ENCODE data around the gene EGR4.
"Not testable (repeated sequence)": the region's sequence is repeated elsewhere in the genome, so short reads cannot be mapped to it uniquely, and the experiment has no call there.

EGR4 gene

DNA sequence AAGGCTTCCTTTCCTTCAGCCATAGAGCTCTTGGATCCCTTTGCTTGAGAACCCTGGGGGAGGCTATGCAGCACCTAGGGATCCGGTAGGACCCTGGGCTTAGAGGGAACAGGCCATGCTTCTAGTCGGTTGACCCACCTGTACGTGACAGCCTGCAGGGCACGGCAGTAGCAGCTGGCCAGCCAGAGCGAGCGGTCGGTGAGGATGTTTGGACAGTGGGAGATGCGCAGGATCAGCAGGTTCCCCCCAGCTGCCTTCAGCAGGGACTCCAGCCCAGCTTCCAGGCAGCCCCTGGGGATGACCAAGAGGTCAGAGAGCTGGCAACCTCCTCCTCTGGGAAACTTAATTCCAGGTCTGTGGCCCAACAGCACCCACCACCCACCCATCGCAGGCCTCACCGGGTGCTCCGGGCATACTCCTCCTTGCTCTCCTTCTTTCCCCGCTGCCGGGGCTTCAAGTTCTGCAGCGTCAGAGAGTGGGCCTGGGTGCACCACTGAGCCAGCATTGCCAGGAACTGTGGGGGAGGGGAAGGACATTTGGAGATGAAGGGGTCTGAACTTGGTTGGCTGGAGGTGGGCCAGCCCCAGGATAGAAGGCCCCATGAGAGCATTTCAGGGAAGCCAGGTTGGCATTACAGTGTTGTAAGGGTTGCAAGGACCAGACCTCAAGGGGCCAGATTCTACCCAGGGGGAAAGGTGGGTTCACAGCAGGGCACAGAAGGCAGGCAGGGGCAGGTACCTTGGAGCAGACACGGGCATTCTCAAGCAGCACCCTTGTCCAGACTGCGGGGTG lies 29.6 kb downstream of the EGR4 start:
- no peak for DNase-seq (ENCODE audit: low read depth)

DNA sequence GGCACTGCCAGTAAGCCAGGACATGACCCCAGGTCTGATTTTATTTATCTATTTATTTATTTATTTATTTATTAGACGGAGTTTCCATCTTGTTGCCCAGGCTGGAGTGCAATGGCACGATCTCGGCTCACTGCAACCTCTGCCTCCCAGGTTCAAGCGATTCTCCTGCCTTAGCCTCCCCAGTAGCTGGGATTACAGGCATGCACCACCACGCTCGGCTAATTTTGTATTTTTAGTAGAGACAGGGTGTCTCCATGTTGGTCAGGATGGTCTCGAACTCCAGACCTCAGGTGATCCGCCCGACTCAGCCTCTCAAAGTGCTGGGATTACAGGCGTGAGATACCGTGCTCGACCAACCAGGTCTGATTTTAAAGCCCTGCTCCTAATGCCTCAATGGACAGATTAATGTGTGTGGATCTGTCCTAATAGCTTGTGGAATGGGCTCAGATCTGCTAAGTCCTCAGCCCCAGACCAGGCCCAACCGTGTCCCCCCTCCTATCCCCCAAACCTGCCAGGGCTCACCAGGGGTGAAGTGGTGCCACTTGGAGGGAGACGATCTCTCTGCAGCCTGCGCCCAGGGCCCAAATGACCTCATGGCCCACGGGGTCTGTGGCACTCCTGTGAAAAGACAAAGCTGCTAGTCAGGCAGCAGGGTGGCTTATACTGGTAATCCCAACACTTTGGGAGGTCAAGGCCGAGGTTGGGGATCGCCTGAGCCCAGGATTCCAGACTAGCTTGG lies 30.5 kb downstream of the EGR4 start:
- not testable (repeated sequence) for DNase-seq (ENCODE audit: low read depth)

DNA sequence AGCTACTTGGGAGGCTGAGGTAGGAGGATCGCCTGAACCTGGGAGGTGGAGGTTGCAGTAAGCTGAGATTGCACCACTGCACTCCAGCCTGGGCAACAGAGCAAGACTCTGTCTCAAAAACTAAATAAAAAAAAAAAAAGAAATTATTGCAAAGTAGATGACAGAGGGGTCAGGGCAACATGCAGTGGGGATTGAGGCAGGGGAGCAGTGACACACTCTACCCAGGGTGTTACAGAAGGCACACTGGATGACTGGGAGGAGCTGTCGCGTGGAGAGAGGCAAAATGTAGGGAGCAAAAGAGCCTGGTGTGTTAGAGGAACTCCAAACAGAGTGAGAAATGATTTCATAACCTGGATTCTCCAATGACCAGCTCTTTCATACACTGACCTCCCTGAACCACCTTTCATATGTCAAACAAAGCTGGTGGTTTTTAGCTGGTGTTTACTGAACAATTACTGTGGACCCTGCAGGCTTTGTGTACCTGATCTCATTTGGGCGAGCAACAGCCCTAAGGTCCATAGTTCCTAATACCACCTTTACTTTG lies 31.2 kb downstream of the EGR4 start:
- no peak for DNase-seq (ENCODE audit: low read depth)

DNA sequence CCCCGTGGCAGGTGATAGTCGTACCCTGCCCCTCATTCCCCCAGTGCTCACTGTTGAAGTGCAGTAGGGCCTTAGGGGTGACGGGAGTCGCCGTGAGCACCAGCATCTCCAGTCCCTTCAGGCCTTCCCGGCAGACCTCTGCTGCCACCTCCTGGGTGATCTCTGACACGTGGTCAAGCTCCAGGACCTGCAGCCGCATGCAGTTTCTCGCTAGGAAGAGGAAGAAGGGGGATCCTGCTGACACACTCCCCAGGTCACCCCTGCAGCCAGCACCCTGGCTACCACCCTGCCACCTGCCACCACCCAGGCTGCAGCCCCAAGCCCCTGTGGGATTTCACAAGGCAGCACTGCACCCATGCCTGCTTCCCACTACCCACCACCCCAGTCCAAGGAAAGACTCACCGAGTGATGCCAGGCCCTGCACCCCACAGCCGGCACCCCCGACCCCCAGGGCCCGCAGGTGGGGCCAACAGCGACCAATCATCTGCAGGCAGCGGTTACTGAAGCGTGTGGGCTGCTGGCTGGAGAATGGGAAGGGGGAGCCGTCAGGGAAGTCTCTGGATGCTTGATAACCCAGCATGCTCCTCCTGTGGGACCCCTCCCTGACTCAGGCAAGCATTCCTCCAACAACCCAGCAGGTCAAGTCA lies 32.9 kb downstream of the EGR4 start:
- DNase-seq (ENCODE audit: low read depth) = peak; percentile 18

DNA sequence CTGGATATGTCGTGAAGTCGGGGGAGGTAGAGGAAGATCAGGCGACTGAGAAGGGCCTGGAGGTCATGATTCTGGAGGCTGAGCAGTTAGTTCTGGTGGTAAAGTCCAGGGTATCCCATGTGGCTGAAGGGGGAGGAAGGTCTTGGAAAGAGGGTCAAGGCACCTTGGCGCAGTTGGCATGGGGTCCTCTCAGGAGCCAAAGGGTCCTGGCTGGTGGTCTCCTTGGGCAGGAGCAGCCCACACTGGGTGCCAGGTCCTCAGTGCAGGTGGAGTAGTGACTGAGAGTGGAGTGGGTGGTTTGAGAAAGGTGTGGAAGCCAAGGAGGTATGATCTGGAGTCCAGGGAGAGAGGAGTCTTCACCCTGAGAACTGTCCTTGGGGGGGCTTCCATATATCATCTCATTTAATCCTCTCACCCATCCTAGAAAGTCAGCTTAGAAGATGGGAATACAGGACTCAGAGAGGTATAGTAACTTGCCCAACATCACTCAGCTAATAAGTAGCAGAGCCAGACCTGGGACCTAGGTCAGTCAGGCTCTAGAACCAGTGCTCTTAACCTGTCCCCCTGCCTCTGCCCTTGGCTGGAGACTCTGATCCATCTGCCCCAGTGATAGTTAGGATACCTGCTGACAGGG lies 33.5 kb downstream of the EGR4 start:
- no peak for DNase-seq (ENCODE audit: low read depth)

DNA sequence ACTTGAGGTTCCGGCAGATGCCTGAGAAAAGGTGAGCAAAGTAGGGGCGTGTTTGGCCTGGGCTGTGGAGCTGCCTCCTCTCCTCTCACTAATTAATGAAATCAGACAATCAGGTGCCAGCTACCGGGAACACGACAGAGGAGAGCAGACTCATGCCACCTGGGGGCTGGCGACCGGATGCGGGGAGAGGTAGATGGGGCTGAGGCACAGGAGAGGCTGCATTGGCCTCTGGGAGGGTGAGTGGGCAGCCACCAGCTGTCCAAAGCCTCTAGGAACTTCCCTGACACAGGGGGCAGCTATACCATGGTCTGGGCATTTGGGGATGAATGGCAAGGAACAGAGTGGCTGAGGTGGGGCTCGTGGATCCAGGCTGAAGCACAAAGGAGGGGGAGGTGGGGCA lies 34.1 kb downstream of the EGR4 start:
- DNase-seq (ENCODE audit: low read depth) = no peak

DNA sequence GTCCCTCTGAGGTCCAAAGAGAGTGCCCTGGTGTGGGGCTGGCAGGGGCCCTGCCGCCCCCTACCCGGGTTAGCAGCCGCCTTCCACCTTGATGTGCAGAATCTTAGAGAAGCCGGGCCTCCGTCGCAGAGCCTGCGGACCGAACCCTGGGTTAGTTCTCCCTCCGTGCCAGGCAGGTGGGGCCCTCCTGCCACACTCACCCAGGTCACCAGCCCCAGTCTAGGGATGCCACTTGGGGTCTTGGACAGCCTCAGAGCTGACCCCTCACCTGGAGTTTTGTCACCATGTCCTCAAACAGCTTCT lies 34.5 kb downstream of the EGR4 start:
- DNase-seq (ENCODE audit: low read depth) = no peak

DNA sequence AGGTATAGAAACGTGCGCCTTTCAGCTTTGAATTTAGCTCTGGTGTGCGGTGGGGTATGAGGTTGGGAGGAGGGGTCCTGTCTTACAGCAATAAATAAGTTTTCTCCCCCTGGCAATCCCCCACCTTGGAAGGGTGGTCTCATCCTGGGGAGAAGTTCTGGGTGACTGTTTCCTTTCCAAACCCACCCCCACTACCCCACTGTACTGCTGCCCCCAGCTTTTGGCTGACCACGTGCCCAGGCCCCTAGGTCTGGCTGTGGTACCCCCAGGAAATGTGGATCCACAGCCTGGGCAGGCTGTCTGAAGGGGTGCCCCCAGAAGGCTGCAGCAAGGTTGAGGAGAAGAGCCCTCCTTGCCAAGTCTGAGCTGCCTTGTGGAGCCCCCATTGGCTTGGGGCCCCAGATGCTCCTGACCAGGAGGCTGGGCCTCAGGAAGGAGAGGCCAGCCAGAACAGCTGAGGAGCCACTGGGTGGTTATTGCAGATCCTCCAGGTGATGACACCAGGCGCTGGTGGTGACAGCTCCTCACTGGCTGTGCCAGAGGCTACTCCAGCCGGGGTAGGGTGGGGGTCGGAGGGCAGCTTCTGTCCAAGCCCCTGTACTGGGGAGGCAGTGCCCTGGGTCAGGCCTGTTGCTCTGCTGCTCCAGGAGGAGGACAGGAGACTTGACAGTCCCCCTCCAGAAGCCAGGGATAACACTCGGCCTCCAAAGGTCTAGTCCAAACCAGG lies 35.0 kb downstream of the EGR4 start:
- DNase-seq (ENCODE audit: low read depth) = no peak

DNA sequence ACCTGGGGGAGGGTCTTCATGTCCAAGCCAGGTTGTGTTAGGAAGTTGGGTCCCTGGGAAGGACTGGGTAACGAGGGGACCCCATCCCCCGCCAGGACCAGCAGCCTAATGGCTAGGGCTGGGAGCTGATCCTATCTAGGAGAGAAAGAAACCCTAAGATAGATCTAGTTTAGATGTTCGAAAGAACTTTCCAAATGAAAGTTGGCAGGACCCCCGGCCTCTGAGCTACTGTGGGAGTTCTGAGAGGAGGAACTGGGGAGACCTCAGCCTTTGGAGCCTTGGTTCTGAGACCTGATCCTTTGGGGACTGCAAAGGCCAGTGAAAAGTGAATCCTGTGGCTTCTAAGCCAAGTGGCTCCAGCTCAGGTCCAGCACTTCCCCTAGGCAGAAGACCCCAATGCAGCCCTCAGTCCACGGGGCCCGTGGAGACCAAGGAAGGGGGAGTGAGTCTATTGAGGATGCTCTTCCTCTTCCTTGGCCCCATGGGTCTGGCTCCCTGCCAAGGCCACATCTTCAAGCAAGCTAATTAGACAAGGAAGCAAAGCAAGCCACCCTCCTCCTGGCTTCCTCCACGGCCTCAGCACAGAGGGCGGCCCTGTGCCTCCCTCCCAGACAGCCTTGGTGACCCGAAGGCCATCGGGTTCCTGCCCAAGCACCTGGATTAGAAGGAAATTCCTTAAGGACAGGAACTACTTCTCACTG lies 35.8 kb downstream of the EGR4 start:
- DNase-seq (ENCODE audit: low read depth) = no peak

DNA sequence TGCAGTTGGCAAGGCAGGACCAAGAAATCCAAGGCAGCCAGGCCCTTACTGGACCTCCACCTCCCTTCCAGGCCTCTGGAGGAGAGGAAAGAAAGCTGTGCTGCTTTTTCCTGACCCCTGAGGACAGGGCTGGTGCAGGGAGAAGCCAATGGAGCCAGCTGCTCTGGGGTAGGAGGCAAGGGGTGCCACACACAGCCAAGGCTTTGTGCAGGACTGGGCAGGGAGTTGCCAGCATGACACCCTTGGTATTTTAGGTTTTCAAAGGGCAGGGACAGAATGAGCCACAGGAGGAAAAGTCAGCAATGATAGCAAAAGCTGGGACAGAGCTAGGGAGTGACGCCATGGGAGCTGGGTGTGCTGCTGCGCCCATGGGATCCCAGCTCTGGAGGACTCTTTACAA lies 36.3 kb downstream of the EGR4 start:
- DNase-seq (ENCODE audit: low read depth) = no peak

DNA sequence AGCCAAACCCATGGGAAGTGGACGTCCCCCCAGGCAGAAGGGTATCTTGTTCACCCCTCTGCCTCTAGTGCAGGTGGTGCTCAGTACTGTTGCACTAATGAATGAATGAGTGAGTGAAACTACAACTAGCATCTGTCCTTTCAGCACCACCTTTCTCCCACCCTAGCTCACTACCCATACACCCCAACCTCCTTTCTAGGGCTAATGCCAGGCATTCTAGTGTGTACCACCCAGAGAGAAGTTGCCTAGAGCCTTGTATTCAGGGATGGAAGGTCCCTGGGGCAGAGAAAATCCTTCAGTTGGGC lies 36.8 kb downstream of the EGR4 start:
- no peak for DNase-seq (ENCODE audit: low read depth)

DNA sequence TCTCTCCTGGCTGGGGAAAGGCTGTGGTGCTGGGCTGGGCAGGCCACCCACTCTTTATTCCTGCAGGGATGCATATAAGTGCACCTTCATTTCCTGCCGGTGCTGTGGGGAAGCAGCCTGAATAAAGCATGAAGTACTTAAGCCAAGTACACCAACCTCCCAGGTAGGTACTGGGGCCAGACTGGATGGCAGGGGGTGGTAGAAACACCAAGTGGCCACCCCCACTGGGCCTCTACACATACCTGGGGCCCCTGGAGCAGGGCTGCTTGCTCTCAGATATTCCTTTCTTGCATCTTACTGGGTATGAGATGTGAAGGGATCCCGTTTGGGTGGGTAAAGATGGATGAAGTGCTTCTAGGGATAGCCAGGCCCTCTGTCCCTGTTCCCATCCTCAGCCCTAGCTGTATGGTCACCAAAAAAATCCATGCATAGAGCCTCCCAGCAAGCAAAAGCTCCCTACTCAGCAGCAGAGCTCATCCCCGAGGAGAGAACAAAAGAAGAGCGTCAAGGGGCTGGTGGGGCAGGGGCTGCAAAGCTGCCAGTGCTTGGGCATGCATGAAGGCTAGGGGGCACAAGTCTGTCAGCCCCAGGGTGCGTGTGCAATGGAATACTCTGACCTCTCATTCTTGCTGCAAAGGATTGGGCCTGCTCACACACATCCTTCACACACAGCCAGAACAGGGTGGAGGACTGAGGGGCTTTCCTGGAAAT lies 37.3 kb downstream of the EGR4 start:
- no peak for DNase-seq (ENCODE audit: low read depth)

DNA sequence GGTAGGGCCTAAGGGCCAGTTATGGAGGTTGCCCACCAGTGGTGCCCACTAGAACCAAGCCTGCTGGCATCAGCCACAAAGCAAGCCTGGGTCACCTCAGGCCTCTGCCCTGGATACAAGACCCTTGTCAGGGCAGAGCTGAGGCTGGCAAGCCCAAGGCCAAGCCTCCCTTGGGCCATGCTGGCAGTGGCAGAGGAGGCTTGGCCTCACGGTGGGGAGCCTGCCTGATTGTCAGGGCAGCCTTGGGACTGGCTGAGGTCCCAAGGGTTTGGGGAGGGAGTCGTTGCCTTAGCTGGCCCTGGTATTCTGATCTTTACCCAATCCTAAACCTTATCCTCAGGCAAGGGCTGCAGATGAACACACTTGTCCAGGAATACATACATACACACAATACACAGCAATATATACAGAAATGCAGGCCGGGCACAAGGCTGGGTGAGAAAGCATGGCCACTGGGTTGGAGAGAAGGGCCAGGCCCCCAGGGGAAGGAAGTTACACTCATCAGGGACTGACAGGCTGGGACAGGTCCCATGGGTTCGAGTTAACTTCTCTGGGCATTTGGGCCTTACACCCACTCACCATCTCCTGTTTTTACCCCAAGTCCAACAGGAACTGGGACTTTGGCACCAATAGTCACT lies 38.2 kb downstream of the EGR4 start:
- DNase-seq (ENCODE audit: low read depth) = no peak

DNA sequence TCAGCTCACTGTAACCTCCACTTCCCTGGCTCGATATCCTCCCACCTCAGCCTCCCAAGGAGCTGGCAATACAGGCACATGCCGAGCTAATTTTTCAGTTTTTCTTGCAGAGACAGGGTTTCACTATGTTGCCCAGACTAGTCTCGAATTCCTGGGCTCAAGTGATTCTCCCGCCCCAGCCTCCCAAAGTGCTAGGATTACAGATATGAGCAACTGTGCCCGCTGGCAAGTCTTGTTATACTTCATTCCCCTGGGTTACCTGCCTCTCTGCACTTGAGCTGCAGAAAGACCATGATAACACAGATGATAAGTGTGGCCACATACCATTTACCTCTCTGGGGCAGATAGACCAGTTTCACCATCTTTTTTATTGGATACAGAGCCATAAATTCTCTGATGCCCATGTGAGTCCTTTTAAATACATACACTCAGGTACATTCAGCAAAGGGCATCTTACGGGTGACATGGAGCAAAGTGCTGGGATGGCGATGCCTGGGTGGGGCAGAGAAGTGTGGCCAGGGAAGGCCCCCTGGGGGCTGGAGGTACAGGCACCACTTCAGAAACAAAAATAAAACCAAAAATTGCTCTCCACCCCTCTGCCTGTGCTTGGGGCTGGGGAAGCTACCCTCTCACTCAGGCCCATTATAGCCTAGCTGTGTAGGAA lies 38.9 kb downstream of the EGR4 start:
- DNase-seq (ENCODE audit: low read depth) = no peak

DNA sequence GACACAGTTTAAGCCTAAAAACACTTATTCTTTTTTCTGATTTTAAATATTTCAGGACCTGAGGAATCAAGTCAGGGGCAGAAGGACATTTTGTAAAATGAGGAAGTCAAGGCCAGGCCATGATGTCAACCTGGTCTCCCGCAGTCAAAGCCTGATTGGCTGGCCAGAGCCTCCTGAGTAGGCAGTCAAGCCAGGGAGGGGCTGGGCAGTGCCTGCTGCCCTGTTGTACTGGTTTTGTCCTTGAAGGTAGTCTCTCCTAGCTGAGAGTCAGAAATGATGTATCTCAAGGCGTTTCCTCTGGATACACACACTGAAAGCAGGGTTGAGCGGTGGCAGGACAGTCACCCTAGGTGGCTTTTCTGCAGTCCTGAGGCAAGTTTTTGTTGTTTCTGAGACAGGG lies 39.4 kb downstream of the EGR4 start:
- no peak for DNase-seq (ENCODE audit: low read depth)

DNA sequence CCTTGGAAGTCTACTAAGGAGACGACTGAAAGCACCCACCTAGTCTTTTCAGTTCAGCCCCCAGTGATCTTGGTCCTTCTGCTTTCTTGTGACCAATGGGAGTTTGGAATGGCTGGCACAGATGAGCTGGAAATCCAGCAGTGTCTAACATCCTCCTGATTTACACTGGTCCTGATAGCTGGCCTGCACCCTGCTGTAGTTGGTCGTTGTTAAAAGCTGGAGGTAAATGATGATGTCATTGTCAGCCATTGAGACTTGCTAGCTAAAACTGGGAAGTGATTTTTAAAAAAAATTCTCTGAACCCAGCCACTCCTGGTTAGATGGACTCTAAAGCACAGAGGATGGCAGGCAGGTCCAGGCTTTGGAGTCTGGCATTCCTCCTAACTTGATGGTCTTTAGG lies 39.9 kb downstream of the EGR4 start:
- no peak for DNase-seq (ENCODE audit: low read depth)

DNA sequence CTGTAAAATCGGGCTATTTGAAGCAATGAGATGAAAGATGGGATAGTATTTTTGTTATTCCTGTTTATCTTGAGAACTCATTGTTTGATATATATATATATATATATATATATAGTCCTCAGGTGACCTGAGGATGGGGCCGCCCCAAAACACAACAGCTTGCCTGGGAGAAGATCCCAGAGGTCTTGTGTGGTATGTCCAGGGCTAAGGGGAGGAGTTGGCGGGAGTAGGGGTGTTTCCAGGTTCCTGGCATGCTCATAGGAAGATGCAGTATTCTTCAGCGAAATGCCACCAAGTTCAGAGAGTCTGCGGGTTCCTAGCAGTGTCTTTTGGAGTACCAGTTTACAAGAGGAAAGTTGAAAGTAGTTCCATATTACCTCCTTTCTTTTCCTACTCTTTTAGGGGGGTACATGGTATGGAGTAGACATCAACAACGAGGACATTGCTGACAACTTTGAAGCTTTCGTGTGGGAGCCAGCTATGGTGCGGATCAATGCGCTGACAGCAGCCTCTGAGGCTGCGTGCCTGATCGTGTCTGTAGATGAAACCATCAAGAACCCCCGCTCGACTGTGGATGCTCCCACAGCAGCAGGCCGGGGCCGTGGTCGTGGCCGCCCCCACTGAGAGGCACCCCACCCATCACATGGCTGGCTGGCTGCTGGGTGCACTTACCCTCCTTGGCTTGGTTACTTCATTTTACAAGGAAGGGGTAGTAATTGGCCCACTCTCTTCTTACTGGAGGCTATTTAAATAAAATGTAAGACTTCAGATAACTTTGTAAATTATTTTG lies 40.9 kb downstream of the EGR4 start:
- DNase-seq (ENCODE audit: low read depth) = no peak

DNA sequence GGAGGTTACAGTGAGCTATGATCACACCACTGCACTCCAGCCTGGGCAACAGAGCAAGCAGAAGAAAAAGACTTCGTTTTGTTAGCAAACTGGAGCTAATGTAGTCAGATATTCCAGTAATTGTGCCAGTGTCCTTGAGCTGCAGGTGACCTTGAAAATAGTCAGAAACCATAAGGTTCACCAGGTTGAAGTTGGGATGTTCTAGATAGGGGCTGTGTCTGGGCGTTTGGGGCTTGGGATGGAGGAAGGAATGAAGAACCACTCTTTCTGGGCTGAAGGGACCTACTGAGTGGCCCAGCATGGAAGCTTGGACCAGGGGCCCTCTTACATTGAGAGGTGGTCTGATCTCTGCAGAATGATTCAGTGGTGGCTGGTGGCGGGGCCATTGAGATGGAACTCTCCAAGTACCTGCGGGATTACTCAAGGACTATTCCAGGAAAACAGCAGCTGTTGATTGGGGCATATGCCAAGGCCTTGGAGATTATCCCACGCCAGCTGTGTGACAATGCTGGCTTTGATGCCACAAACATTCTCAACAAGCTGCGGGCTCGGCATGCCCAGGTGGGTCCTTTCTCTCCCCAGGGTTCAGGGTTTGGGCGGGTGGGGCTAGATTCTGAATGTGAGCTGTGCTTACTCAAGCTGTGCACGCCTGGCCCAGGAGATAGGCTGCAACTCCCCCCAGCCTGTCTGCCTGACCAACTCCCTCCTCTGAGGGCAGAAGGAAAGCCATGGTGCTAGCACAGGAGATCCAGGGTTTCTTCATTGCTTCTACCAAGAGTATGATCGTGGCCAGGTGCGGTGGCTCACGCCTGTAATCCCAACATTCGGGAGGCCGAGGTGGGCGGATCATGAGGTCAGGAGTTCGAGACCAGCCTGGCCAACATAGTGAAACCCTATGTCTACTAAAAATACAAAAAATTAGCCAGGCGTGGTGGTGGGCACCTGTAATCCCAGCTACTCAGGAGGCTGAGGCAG lies 42.2 kb downstream of the EGR4 start:
- DNase-seq (ENCODE audit: low read depth) = no peak
